Esophagus squamous epithelium (tissue), 5 donors: ENCODE measurements around the gene TMEM140. TPM values are rescaled to one million over a fixed set of nuclear protein-coding genes. Genes with fewer than 3 reads are reported as not detected.

Source experiments
- DNase-seq: peaks from one replicate; lab custom pipeline; 2025; lab: John Stamatoyannopoulos, UW
- H3K27ac ChIP-seq, 4 donors: fragments of 200-600 bp; sonication (generic); one replicate each; pipeline ENCODE4 v1.5.1; 2016 to 2019; ENCODE audit warnings: mild to moderate bottlenecking in 1 of 4
- H3K27me3 ChIP-seq, 4 donors: fragments of 200-600 bp; sonication (generic); 1 replicate in 3 of 4; 2 replicates in 1 of 4; pipeline versions ENCODE4 v1.5.1 to v1.6.0; 2017 to 2021; ENCODE audit warnings: antibody characterized with exemption in 1 of 4
- H3K36me3 ChIP-seq, 3 donors: fragments of 200-600 bp; sonication (generic); one replicate each; pipeline ENCODE4 v1.5.1; 2016 to 2019
- H3K4me1 ChIP-seq, 3 donors: fragments of 200-600 bp; sonication (generic); one replicate each; pipeline ENCODE4 v1.5.1; 2017 to 2019
- H3K4me3 ChIP-seq, 4 donors: fragments of 200-600 bp; sonication (generic); 1 replicate in 3 of 4; 2 replicates in 1 of 4; pipeline ENCODE4 v1.5.1; 2016 to 2019; ENCODE audit warnings: mild to moderate bottlenecking in 2 of 4, moderate library complexity in 1 of 4
- H3K9me3 ChIP-seq, 3 donors: fragments of 200-600 bp; sonication (generic); one replicate each; pipeline ENCODE4 v1.5.1; 2016 to 2019
- CTCF ChIP-seq, 6 experiments: fragments of 450-650 bp in 4 of 6; fragments of 200-600 bp in 2 of 6; sonication (generic) in 2 of 6; IDR thresholded peaks; one replicate each; pipeline ENCODE4 v1.5.1; 2016 to 2019; ENCODE audit warnings: antibody characterized with exemption in 6 of 6, mild to moderate bottlenecking in 4 of 6, moderate library complexity in 4 of 6
- POLR2A ChIP-seq, 4 donors: fragments of 450-650 bp; IDR thresholded peaks; one replicate each; pipeline ENCODE4 v1.6.1; 2017; ENCODE audit warnings: antibody characterized with exemption in 4 of 4, mild to moderate bottlenecking in 4 of 4, moderate library complexity in 3 of 4
- WGBS, 2 donors: methylation state at CpG; one replicate each; pipeline ENCODE4 v1.1.5; 2018; 5-methylcytosine and 5-hydroxymethylcytosine counted together
- intact Hi-C: fragments of 100-400 bp; cut with DNase I; formaldehyde crosslinking; loops from one replicate; pipeline ENCODE4 v1.15.0; 2022
- total RNA-seq, 4 donors: library from RNA; depleted of rRNA; stranded (reverse); fragments of >200 nt; gene quantifications; one replicate each; pipeline ENCODE4 v1.1.0, GENCODE V29; 2016
- donor health status: DM: yes; HTN: yes; CAD: no.

The TMEM140 gene
- total RNA-seq, 4 donors from 2014 or later, result 0.57 to 9.5 (median 5.2) TPM

DNA sequence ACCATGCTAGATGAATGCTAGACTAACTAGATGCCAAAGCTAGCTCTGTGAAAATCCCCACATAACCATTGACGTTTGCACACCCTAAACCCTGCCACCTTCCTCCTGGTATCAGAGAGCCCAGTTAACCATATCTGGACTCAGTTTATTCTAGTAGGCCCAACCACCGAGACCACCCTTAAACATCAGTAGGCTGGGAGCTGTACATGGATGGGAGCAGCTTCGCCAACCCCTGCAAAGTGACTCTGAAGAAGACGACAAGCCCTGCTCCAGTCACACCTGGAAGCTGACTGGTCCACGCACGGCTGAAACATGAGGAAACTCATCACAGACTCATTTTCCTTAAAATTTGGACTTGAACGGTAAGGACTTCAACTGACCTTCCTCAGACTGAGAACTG lies 27.1 kb downstream of the TMEM140 start:
- Histone ChIP-seq H3K36me3 (no peaks in the 10 kb centered on the region), H3K27ac (no peak overlapping the region), H3K4me1 (peaks cover 19 to 74% (median 52%) of the 10 kb centered on the region in 3 donors), H3K9me3 (peaks cover 0 to 3% (median 0%) of the 10 kb centered on the region in 3 donors), H3K27me3 (no peaks in the 10 kb centered on the region), H3K4me3 (no peak overlapping the region)
- intact Hi-C loops, result no loop called here
- DNase-seq, result no peak
- no peak for TF ChIP-seq CTCF (IDR thresholded peaks at IDR 0.05)
- TF ChIP-seq POLR2A (IDR thresholded peaks at IDR 0.05), result no peak
- 90 to 91% methylated on average over 6 of the region's 7 CpGs for WGBS, 2 donors

DNA sequence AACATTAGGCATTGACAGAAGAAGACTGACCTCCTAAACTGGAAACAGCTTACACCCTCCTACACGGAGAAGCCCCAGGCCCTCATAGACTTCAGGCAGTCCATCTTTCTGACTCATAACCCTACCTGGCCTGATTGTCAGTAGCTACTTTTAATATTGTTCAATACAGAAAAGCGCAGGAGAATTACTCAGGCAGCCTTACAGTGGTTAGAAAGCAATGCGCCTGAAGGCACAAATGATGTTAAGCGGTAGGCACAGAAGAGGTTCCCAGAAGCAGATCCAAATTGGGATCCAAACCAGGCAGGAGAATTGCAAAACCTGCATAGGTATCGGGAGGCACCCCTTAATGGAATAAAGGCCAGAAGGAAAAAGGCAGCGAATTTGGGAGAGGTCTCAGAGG lies 28.1 kb downstream of the TMEM140 start:
- Histone ChIP-seq H3K27ac (peak overlapping the region; percentile 69 to 85 (median 74)), H3K9me3 (peaks cover 0 to 13% (median 3%) of the 10 kb centered on the region in 3 donors), H3K36me3 (peaks cover 0 to 4% (median 0%) of the 10 kb centered on the region in 3 donors), H3K4me1 (peaks cover 19 to 68% (median 50%) of the 10 kb centered on the region in 3 donors), H3K27me3 (no peaks in the 10 kb centered on the region), H3K4me3 (no peak overlapping the region)
- 52 to 67% methylated on average over 6 of the region's 6 CpGs for WGBS, 2 donors
- DNase-seq, result no peak
- intact Hi-C loops, result no loop called here
- TF ChIP-seq CTCF (IDR thresholded peaks at IDR 0.05), result no peak
- no peak for TF ChIP-seq POLR2A (IDR thresholded peaks at IDR 0.05)

DNA sequence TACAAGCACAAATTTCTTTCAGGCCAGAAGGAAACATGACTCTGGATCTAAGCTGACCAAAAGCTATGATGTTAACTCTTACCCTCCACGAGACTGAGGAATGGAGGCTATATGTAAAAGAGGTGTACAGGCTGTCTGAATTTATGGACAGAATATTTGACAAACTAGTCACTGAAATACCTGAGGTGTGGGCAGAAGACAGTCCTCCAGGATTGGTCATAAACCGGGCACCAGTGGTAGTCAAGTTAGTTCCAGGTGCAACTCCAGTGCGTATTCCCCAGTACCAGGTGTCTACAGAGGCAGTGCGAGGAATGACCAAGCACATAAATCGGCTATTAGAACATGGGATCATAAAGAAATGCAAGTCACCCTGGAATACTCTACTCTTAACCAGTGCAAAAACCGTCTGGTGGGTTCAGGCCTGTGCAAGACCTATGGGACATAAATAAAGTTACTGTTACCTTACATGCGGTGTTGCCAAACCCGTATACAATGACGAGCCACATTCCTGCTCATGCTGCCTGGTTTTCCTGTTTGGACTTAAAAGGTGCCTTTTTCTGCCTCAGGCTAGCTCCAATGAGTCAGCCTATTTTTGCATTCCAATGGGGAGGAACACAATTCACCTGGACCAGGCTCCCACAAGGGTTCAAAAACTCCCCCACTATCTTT lies 29.3 kb downstream of the TMEM140 start:
- Histone ChIP-seq H3K27me3 (no peaks in the 10 kb centered on the region), H3K4me3 (no peak overlapping the region), H3K4me1 (peaks cover 12 to 56% (median 38%) of the 10 kb centered on the region in 3 donors), H3K27ac (peak overlapping the region; percentile 69 to 85 (median 74)), H3K36me3 (peaks cover 0 to 16% (median 6%) of the 10 kb centered on the region in 3 donors), H3K9me3 (peaks cover 0 to 25% (median 15%) of the 10 kb centered on the region in 3 donors)
- intact Hi-C loops, result no loop called here
- WGBS, 2 donors, result 49 to 56% methylated on average over 7 to 8 of the region's 9 CpGs
- no peak for TF ChIP-seq POLR2A (IDR thresholded peaks at IDR 0.05)
- TF ChIP-seq CTCF (IDR thresholded peaks at IDR 0.05), result no peak
- DNase-seq, result no peak

- DNase-seq, result no peak
- peaks cover 12 to 50% (median 34%) of the 10 kb centered on the region in 3 donors for H3K4me1 ChIP-seq
- 69 to 82% methylated on average over 13 of the region's 13 CpGs for WGBS, 2 donors
- intact Hi-C loops, result no loop called here
- no peak for TF ChIP-seq CTCF (IDR thresholded peaks at IDR 0.05)
- TF ChIP-seq POLR2A (IDR thresholded peaks at IDR 0.05), result no peak
- peaks cover 0 to 34% (median 21%) of the 10 kb centered on the region in 3 donors for H3K9me3 ChIP-seq
- no peaks in the 10 kb centered on the region for H3K27me3 ChIP-seq
- no peak overlapping the region for H3K4me3 ChIP-seq
- H3K36me3 ChIP-seq, result peaks cover 4 to 28% (median 10%) of the 10 kb centered on the region in 3 donors
- peak overlapping the region; percentile 69 to 85 (median 74) for H3K27ac ChIP-seq
Observed at GRCh38 chr7:135178364-135178763, 30.5 kb downstream of the TMEM140 start.

DNA sequence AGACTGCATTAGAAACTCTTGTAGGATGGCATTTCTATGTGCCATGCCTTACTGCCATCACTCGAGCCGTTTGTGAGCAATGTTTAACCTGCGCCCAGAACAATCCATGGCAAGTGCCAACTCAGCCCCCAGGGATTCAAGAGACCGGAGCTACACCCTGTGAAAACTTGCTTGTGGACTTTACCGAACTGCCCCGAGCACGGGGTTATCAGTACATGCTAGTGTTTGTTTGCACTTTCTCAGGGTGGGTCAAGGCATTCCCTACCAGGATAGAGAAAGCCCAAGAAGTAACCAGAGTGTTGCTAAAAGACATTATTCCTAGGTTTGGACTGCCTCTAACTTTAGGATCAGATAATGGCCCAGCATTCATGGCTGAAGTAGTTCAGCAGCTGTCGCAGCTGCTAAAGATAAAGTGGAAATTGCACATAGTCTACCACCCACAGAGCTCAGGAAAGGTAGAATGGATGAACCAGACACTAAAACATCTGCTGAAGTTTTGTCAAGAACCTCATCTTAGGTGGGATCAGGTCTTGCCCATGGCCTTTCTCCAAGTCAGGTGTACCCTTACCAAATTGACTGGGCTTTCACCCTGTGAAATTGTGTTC lies 31.6 kb downstream of the TMEM140 start:
- no peak for DNase-seq

More for the DNA sequence above, 31.6 kb downstream of the TMEM140 start:
- no peak for TF ChIP-seq CTCF (IDR thresholded peaks at IDR 0.05)
- Histone ChIP-seq H3K4me3 (no peak overlapping the region), H3K9me3 (peaks cover 0 to 34% (median 21%) of the 10 kb centered on the region in 3 donors), H3K27ac (peak overlapping the region in 2 of 4 donors; percentile 73 to 75), H3K4me1 (peaks cover 12 to 50% (median 34%) of the 10 kb centered on the region in 3 donors), H3K36me3 (peaks cover 11 to 39% (median 14%) of the 10 kb centered on the region in 3 donors), H3K27me3 (no peaks in the 10 kb centered on the region)
- WGBS, 2 donors, result 49 to 61% methylated on average over 7 to 8 of the region's 8 CpGs
- intact Hi-C loops, result no loop called here
